Measurements from ENCODE around the gene DPM2. TPM values are rescaled to one million over a fixed set of nuclear protein-coding genes. Genes with fewer than 3 reads are reported as not detected.

Gene DPM2
- total RNA-seq (2021) (53.3 to 58.2 TPM (median 56.1 TPM) in 3 replicates), Bru-seq, nascent RNA (percentile 88 among the genes with signal in this experiment)
- long read RNA-seq, experiment 1, transcript DPM2-205 (3 exons, 1,662 nt) = minor isoform, 29 of 252 reads
- long read RNA-seq, experiment 1, transcript DPM2-201 (4 exons, 1,542 nt) = major isoform, 132 of 252 reads
- long read RNA-seq, experiment 1, transcript DPM2-203 (3 exons, 928 nt) = minor isoform, 38 of 252 reads
- long read RNA-seq, experiment 1, partial matches to known transcripts = 31 of 252 reads
- long read RNA-seq, experiment 1, other reads (novel, unspliced or antisense) = 21 of 252 reads
- long read RNA-seq, experiment 2, transcript DPM2-203 (3 exons, 928 nt) = major isoform, 57 of 125 reads
- long read RNA-seq, experiment 2, transcript DPM2-201 (4 exons, 1,542 nt) = minor isoform, 25 of 125 reads
- long read RNA-seq, experiment 2, partial matches to known transcripts = 21 of 125 reads
- long read RNA-seq, experiment 2, other reads (novel, unspliced or antisense) = 21 of 125 reads
- long read RNA-seq, experiment 3, transcript DPM2-201 (4 exons, 1,542 nt) = major isoform, 117 of 168 reads
- long read RNA-seq, experiment 3, transcript DPM2-203 (3 exons, 928 nt) = minor isoform, 17 of 168 reads
- long read RNA-seq, experiment 3, partial matches to known transcripts = 17 of 168 reads
- long read RNA-seq, experiment 3, other reads (novel, unspliced or antisense) = 13 of 168 reads

- ChIA-PET CTCF (interaction anchor here (0.9 to 2.0 kb wide), 4 partner anchors 16 to 180 kb away, joined by 3 to 5 read pairs (median 4); no protein-coding TSS in a partner anchor), POLR2A (interaction anchor here (0.6 to 1.2 kb wide), 3 partner anchors 17 to 808 kb away, joined by 3 to 9 read pairs (median 4); no protein-coding TSS in a partner anchor)
- DNase-seq (ENCODE audit: low spot score) = peak; percentile 84
- Mint-ChIP-seq H3K4me1 (peaks cover 30% of the 10 kb centered on the region), H3K36me3 (peaks cover 3% of the 10 kb centered on the region; the same call in 1 of the 2 replicates), H3K4me3 (peak within 1 kb of the TSS; percentile 90), H3K9me3 (no peaks in the 10 kb centered on the region), H3K27me3 (ENCODE audit: low read depth) (no peaks in the 10 kb centered on the region), H3K27ac (peak within 1 kb of the TSS; percentile 95)
- peak; percentile 90 for ATAC-seq
- no peak for TF ChIP-seq NR2C2 (CRISPR knock-in tag; IDR thresholded peaks at IDR 0.05)
- no peak for TF ChIP-seq ZNF425 (CRISPR knock-in tag; conservative IDR thresholded peaks at IDR 0.05)
- TF ChIP-seq NR1H2 (CRISPR knock-in tag; IDR thresholded peaks at IDR 0.05) = no peak
- no peak for TF ChIP-seq ZBTB21 (CRISPR knock-in tag; IDR thresholded peaks at IDR 0.05; ENCODE audit: borderline replicate concordance)
- TF ChIP-seq HMGA2 (CRISPR knock-in tag; IDR thresholded peaks at IDR 0.05) = 0 out of 2 replicates have a peak, but pooled peaks have one; percentile 10
- TF ChIP-seq CTCF (IDR thresholded peaks at IDR 0.05) = no peak
- TF ChIP-seq E2F1 (CRISPR knock-in tag; IDR thresholded peaks at IDR 0.05) = no peak
- no peak for TF ChIP-seq HMGXB4 (CRISPR knock-in tag; IDR thresholded peaks at IDR 0.05)
- TF ChIP-seq ARID4B (CRISPR knock-in tag; IDR thresholded peaks at IDR 0.05; ENCODE audit: borderline replicate concordance) = 0 out of 2 replicates have a peak, but pooled peaks have one; percentile 70
- no peak for TF ChIP-seq STAT6 (CRISPR knock-in tag; conservative IDR thresholded peaks at IDR 0.05; ENCODE audit: low read depth)
- TF ChIP-seq ZNF281 (CRISPR knock-in tag; IDR thresholded peaks at IDR 0.05) = no peak
- TF ChIP-seq NFYB (CRISPR knock-in tag; conservative IDR thresholded peaks at IDR 0.05; ENCODE audit: low read depth) = no peak
Observed at GRCh38 chr9:127937388-127938297, at the start of gene DPM2. Gene DPM2 (minus strand): TSS chr9:127937854. CDS start chr9:127937820, 34 bp downstream.
